OCI-LY7 (cell line): Measurements from ENCODE around the gene KCNQ1.

Experiments used
- CTCF ChIP-seq: fragments of 200-600 bp; sonication (generic); conservative IDR thresholded peaks from 2 replicates; pipeline ENCODE4 v1.5.1; 2014; ENCODE audit warnings: mild to moderate bottlenecking, antibody characterized with exemption, low read length, moderate library complexity, mixed read lengths
- EZH2phosphoT487 ChIP-seq: fragments of 200-600 bp; sonication (generic); IDR thresholded peaks from 2 replicates; pipeline ENCODE4 v1.6.1; 2018; ENCODE audit warnings: low read depth, borderline replicate concordance, mild to moderate bottlenecking, mixed run types, antibody characterized with exemption, low read length, moderate library complexity, mixed read lengths

- TF ChIP-seq CTCF (no peak), EZH2phosphoT487 (no peak)
Measured at GRCh38 chr11:2827792-2828191, 383.0 kb downstream of the KCNQ1 start.
